Measurements from ENCODE around the gene C20orf204.

C20orf204 gene

DNA sequence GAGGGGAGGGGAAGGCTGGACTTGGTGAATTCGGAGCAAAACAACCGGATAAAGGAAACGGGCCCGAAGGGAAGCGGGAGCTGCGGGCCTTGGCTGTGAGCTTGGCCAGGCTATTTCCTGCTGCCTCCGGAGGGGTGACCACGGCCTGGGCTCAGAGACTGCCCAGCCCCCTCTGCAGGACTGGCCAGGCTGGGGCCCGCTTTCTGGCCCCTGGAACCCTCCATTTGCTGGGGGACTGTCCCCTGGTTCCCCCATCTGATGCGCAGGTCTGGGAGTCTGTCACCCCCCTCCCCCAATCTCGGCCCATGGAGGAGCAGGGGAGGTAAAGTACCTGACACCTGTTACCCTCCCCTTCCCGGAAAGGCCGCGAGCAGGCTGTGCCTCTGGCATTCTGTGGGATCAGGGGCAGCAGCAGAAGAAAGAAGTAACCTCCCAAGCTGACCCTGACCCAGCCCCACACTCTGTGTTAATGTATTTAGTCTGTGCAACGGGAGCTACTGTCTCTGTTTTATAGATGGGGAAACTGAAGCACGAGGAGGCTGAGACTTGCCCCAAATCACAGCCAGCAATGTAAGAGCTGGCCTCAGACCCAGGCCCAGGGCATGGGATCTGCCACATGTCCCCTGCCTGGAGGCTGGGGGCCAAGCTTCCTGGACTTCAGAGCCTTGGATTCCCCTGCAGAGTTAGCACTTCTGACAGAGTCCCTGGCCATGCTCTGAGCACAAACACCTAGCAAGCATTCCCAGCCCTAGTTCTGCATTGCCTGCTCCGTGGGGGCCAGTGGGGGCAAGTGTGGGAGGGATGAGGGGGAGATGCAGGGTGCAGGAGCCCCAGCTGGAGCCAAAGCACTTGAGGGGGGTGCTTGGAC is 3.5 kb downstream of the C20orf204 start:
- Histone ChIP-seq H2BK5ac (ENCODE audit: low read length) (no peak overlapping the region), H3K18ac (ENCODE audit: low read length) (peak overlapping the region; percentile 65), H3K14ac (ENCODE audit: low read length) (no peak overlapping the region), H2BK120ac (ENCODE audit: low read depth, low read length) (no peak overlapping the region), H3K4me1 (ENCODE audit: control insufficient read depth in 2 of 2, insufficient read depth in 1 of 2, low read depth in 1 of 2, low read length in 2 of 2) (peaks cover 16 to 29% of the 10 kb centered on the region in 2 donors), H3K36me3 (replicated peaks in 1 of 2; ENCODE audit: control insufficient read depth in 2 of 2, insufficient read depth in 2 of 2, low read length in 2 of 2) (peaks cover 0 to 10% of the 10 kb centered on the region in 2 donors), H4K8ac (ENCODE audit: low read depth, low read length) (no peak overlapping the region), H3K4ac (ENCODE audit: low read length) (no peak overlapping the region), H2AK5ac (ENCODE audit: low read depth, low read length) (peak overlapping the region; percentile 94), H3K9me3 (replicated peaks in 1 of 2; ENCODE audit: control insufficient read depth in 2 of 2, insufficient read depth in 1 of 2, low read depth in 1 of 2, low read length in 2 of 2) (no peaks in the 10 kb centered on the region), H3K79me1 (ENCODE audit: low read depth, low read length) (no peaks in the 10 kb centered on the region), H2AFZ (ENCODE audit: low read length) (peak overlapping the region; percentile 99), H4K91ac (ENCODE audit: low read depth, low read length, poor library complexity) (no peak overlapping the region), H3K9ac (ENCODE audit: low read depth, low read length, poor library complexity) (no peak overlapping the region), H2BK12ac (ENCODE audit: low read length) (no peak overlapping the region), H3K23ac (ENCODE audit: low read depth, low read length, poor library complexity) (peak overlapping the region; percentile 16), H3K4me2 (ENCODE audit: insufficient read depth, low read length, poor library complexity, severe bottlenecking) (peak overlapping the region; percentile 77), H3K27me3 (ENCODE audit: control insufficient read depth in 3 of 3, insufficient read depth in 3 of 3, low read depth in 1 of 3, low read length in 3 of 3) (peaks cover 31 to 72% (median 55%) of the 10 kb centered on the region in 3 experiments), H3K27ac (replicated peaks; ENCODE audit: low read length) (no peak overlapping the region), H3K4me3 (ENCODE audit: low read length in 2 of 2) (peak overlapping the region in 1 of 2 donors; percentile 51), H2BK15ac (ENCODE audit: low read length) (no peak overlapping the region)
- no CpG with 5 or more reads among the region's 17 CpGs for WGBS, 2 donors (ENCODE audit: extremely low coverage in 2 of 2, insufficient read length in 2 of 2, insufficient replicate concordance in 1 of 2)
- DNase-seq (ENCODE audit: low spot score): no peak

DNA sequence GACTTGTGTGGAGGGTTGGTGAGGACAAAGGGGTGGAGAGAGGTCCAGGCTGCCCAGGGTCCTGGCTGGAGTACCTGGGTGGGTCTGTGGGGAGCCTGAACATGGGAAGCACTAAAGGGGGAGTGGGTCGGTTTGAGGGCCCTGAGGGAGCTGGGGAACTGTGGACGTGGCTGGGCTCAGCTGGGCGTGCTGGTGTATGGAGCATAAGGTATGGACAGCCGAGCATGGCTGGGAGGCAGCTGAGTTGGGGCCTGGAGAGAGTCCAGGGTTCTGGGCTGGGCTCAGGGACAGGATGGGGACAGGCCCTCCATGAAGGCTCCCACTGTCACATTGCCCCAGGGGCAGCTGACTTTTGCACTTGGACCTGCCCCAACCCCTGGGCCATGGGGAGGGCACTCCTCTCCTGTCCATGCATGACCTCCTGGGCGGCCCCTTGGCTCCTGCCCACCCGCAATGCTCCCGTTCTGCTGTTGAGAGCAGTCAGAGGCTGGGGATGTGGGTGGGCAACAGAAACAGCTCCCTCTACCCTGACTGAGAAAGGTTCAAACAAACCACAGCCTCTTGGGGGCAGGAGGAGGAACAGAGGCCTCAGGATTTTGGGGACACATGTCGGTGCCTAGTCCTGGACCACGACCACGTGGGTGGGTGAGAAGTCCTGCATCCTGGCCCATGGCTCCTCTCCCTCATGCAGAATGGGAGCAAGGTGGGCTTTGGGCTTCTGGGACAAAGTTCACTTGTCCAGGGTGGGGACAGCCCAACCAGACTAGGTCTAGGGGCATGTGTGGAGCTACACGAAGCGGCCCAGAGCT is 4.5 kb downstream of the C20orf204 start:
- no peak overlapping the region for H2BK12ac ChIP-seq (ENCODE audit: low read length)
- no peak overlapping the region for H3K23ac ChIP-seq (ENCODE audit: low read depth, low read length, poor library complexity)
- no peak overlapping the region for H3K9ac ChIP-seq (ENCODE audit: low read depth, low read length, poor library complexity)
- no peak for DNase-seq (ENCODE audit: low spot score)
- no peak overlapping the region for H2BK120ac ChIP-seq (ENCODE audit: low read depth, low read length)
- H2AK5ac ChIP-seq (ENCODE audit: low read depth, low read length): peak overlapping the region; percentile 94
- H3K4ac ChIP-seq (ENCODE audit: low read length): no peak overlapping the region
- no peak overlapping the region for H3K4me2 ChIP-seq (ENCODE audit: insufficient read depth, low read length, poor library complexity, severe bottlenecking)
- no peak overlapping the region for H4K91ac ChIP-seq (ENCODE audit: low read depth, low read length, poor library complexity)
- peaks cover 16 to 29% of the 10 kb centered on the region in 2 donors for H3K4me1 ChIP-seq (ENCODE audit: control insufficient read depth in 2 of 2, insufficient read depth in 1 of 2, low read depth in 1 of 2, low read length in 2 of 2)
- H3K18ac ChIP-seq (ENCODE audit: low read length): no peak overlapping the region
- H3K4me3 ChIP-seq (ENCODE audit: low read length in 2 of 2): no peak overlapping the region
- no peak overlapping the region for H4K8ac ChIP-seq (ENCODE audit: low read depth, low read length)
- peaks cover 31 to 81% (median 64%) of the 10 kb centered on the region in 3 experiments for H3K27me3 ChIP-seq (ENCODE audit: control insufficient read depth in 3 of 3, insufficient read depth in 3 of 3, low read depth in 1 of 3, low read length in 3 of 3)
- H2AFZ ChIP-seq (ENCODE audit: low read length): no peak overlapping the region
- H3K9me3 ChIP-seq (replicated peaks in 1 of 2; ENCODE audit: control insufficient read depth in 2 of 2, insufficient read depth in 1 of 2, low read depth in 1 of 2, low read length in 2 of 2): no peaks in the 10 kb centered on the region
- H3K14ac ChIP-seq (ENCODE audit: low read length): peak overlapping the region; percentile 64
- no peak overlapping the region for H2BK5ac ChIP-seq (ENCODE audit: low read length)
- no peaks in the 10 kb centered on the region for H3K79me1 ChIP-seq (ENCODE audit: low read depth, low read length)
- peaks cover 0 to under 1% of the 10 kb centered on the region in 2 donors for H3K36me3 ChIP-seq (replicated peaks in 1 of 2; ENCODE audit: control insufficient read depth in 2 of 2, insufficient read depth in 2 of 2, low read length in 2 of 2)
- no peak overlapping the region for H3K27ac ChIP-seq (replicated peaks; ENCODE audit: low read length)
- WGBS, 2 donors (ENCODE audit: extremely low coverage in 2 of 2, insufficient read length in 2 of 2, insufficient replicate concordance in 1 of 2): no CpG with 5 or more reads among the region's 12 CpGs
- no peak overlapping the region for H2BK15ac ChIP-seq (ENCODE audit: low read length)

DNA sequence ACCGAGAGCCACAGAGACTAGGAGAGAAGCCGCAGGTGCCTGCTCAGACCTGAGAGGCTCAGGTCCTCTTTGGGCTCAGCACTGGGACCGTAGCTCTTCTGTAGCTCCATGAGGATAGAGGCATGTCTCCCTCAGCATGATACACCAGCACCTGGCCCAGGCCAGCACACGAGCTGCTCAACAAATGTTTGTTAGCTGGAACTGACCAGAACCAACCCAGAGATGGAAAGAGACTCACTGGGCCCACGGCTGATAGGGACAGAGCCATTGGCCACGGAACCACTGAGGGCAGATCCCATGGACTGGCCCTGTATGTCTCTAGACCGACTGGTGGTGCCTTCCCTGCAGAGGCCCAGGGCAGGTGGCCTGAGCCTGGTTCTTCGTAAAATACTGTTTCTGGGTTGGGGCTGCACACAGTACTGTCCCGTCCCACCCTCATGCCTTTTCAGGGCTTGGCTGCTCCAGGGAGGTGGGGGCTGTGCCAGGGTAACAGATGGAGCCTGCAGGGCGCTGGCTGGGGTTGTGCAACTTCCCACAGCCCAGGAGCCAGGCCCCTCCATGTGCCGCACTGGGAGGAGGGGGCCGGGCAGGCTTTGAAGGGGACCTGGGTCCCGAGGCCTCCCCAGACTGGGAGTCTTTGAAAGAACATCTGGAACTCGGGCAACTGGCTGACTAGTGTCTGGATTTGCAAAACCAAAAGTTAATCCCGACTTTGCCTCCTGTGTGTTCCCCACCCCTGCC is 5.2 kb downstream of the C20orf204 start:
- no peaks in the 10 kb centered on the region for H3K9me3 ChIP-seq (replicated peaks in 1 of 2; ENCODE audit: control insufficient read depth in 2 of 2, insufficient read depth in 1 of 2, low read depth in 1 of 2, low read length in 2 of 2)
- peak overlapping the region; percentile 0 for H2BK15ac ChIP-seq (ENCODE audit: low read length)
- H4K91ac ChIP-seq (ENCODE audit: low read depth, low read length, poor library complexity): no peak overlapping the region
- H3K4me2 ChIP-seq (ENCODE audit: insufficient read depth, low read length, poor library complexity, severe bottlenecking): no peak overlapping the region
- no CpG with 5 or more reads among the region's 15 CpGs for WGBS, 2 donors (ENCODE audit: extremely low coverage in 2 of 2, insufficient read length in 2 of 2, insufficient replicate concordance in 1 of 2)
- H2AK5ac ChIP-seq (ENCODE audit: low read depth, low read length): no peak overlapping the region
- no peak overlapping the region for H3K4me3 ChIP-seq (ENCODE audit: low read length in 2 of 2)
- H3K9ac ChIP-seq (ENCODE audit: low read depth, low read length, poor library complexity): no peak overlapping the region
- H2AFZ ChIP-seq (ENCODE audit: low read length): peak overlapping the region; percentile 88
- no peak for DNase-seq (ENCODE audit: low spot score)
- H4K8ac ChIP-seq (ENCODE audit: low read depth, low read length): no peak overlapping the region
- no peak overlapping the region for H2BK12ac ChIP-seq (ENCODE audit: low read length)
- no peak overlapping the region for H2BK5ac ChIP-seq (ENCODE audit: low read length)
- no peak overlapping the region for H3K23ac ChIP-seq (ENCODE audit: low read depth, low read length, poor library complexity)
- no peaks in the 10 kb centered on the region for H3K36me3 ChIP-seq (replicated peaks in 1 of 2; ENCODE audit: control insufficient read depth in 2 of 2, insufficient read depth in 2 of 2, low read length in 2 of 2)
- H3K27me3 ChIP-seq (ENCODE audit: control insufficient read depth in 3 of 3, insufficient read depth in 3 of 3, low read depth in 1 of 3, low read length in 3 of 3): peaks cover 32 to 88% (median 72%) of the 10 kb centered on the region in 3 experiments
- no peak overlapping the region for H2BK120ac ChIP-seq (ENCODE audit: low read depth, low read length)
- no peaks in the 10 kb centered on the region for H3K79me1 ChIP-seq (ENCODE audit: low read depth, low read length)
- H3K14ac ChIP-seq (ENCODE audit: low read length): no peak overlapping the region
- no peak overlapping the region for H3K4ac ChIP-seq (ENCODE audit: low read length)
- H3K27ac ChIP-seq (replicated peaks; ENCODE audit: low read length): no peak overlapping the region
- peaks cover 15 to 25% of the 10 kb centered on the region in 2 donors for H3K4me1 ChIP-seq (ENCODE audit: control insufficient read depth in 2 of 2, insufficient read depth in 1 of 2, low read depth in 1 of 2, low read length in 2 of 2)
- H3K18ac ChIP-seq (ENCODE audit: low read length): no peak overlapping the region
